HG03097 (cell line): ENCODE data around the gene TRERF1.

ENCODE experiments used
- ATAC-seq: cut with Tn5 transposase; IDR thresholded peaks from one replicate; pipeline ENCODE4 v1.9.1; 2021; ENCODE audit not compliant: unreplicated experiment, low FRiP score

Gene TRERF1

GRCh38 chr6:42260396-42260888 is 191.3 kb downstream of the TRERF1 start:
- no peak for ATAC-seq

- no peak for ATAC-seq
Observed at GRCh38 chr6:42259841-42260395, 191.8 kb downstream of the TRERF1 start.

GRCh38 chr6:42259286-42259685 is 192.4 kb downstream of the TRERF1 start:
- ATAC-seq: no peak

- ATAC-seq: no peak
Observed at GRCh38 chr6:42257614-42258013, 194.1 kb downstream of the TRERF1 start.

GRCh38 chr6:42257063-42257462 is 194.7 kb downstream of the TRERF1 start:
- ATAC-seq: no peak

- ATAC-seq: no peak
Observed at GRCh38 chr6:42255050-42255449, 196.7 kb downstream of the TRERF1 start.

GRCh38 chr6:42254505-42254904 is 197.2 kb downstream of the TRERF1 start:
- ATAC-seq: no peak

- no peak for ATAC-seq
Observed at GRCh38 chr6:42251911-42252637, 199.7 kb downstream of the TRERF1 start.

GRCh38 chr6:42251500-42251899 is 200.2 kb downstream of the TRERF1 start:
- no peak for ATAC-seq

- ATAC-seq: no peak
Observed at GRCh38 chr6:42250274-42250931, 201.3 kb downstream of the TRERF1 start.

GRCh38 chr6:42249279-42249678 is 202.4 kb downstream of the TRERF1 start:
- ATAC-seq: no peak

GRCh38 chr6:42243046-42243445 is 208.7 kb downstream of the TRERF1 start:
- no peak for ATAC-seq

- no peak for ATAC-seq
Observed at GRCh38 chr6:42241915-42242314, 209.8 kb downstream of the TRERF1 start.

- no peak for ATAC-seq
Observed at GRCh38 chr6:42239736-42240375, 211.9 kb downstream of the TRERF1 start.

- ATAC-seq: no peak
Observed at GRCh38 chr6:42239333-42239732, 212.4 kb downstream of the TRERF1 start.

- no peak for ATAC-seq
Observed at GRCh38 chr6:42237857-42238256, 213.9 kb downstream of the TRERF1 start.

GRCh38 chr6:42236682-42237473 is 214.8 kb downstream of the TRERF1 start:
- ATAC-seq: no peak

- ATAC-seq: no peak
Observed at GRCh38 chr6:42236030-42236429, 215.7 kb downstream of the TRERF1 start.

- ATAC-seq: no peak
Observed at GRCh38 chr6:42232035-42232434, 219.7 kb downstream of the TRERF1 start.
